Loucy (cell line): ENCODE measurements around the gene ACAP1.

Experiments
- H2AFZ ChIP-seq: fragments of 200-600 bp; sonication (generic); 2 replicates; pipeline ENCODE4 v1.6.0; 2016; ENCODE audit warnings: antibody characterized with exemption, mild to moderate bottlenecking, low read length, moderate library complexity
- H3F3A ChIP-seq: fragments of 200-600 bp; 2 replicates; pipeline ENCODE4 v1.6.0; 2016; ENCODE audit warnings: antibody characterized with exemption, low read depth, mild to moderate bottlenecking
- H3K27me3 ChIP-seq: fragments of 200-600 bp; sonication (generic); 2 replicates; pipeline ENCODE4 v1.6.1; 2014; ENCODE audit warnings: low read length, mild to moderate bottlenecking; ENCODE audit not compliant: insufficient read depth, poor library complexity, severe bottlenecking
- H3K36me3 ChIP-seq: fragments of 200-600 bp; sonication (generic); 2 replicates; pipeline ENCODE4 v1.6.1; 2016; ENCODE audit warnings: low read length; ENCODE audit not compliant: insufficient read depth
- H3K4me1 ChIP-seq: fragments of 200-600 bp; sonication (generic); 2 replicates; pipeline ENCODE4 v1.5.1; 2014; ENCODE audit warnings: low read length, mild to moderate bottlenecking; ENCODE audit not compliant: insufficient read depth, poor library complexity, severe bottlenecking
- H3K4me2 ChIP-seq: fragments of 200-600 bp; sonication (generic); 2 replicates; pipeline ENCODE4 v1.6.0; 2014; ENCODE audit warnings: antibody characterized with exemption, low read length, low read depth, mild to moderate bottlenecking; ENCODE audit not compliant: poor library complexity, severe bottlenecking
- H3K4me3 ChIP-seq: fragments of 200-600 bp; sonication (generic); 2 replicates; pipeline ENCODE4 v1.5.1; 2014; ENCODE audit warnings: low read length, mild to moderate bottlenecking, mixed read lengths; ENCODE audit not compliant: poor library complexity, severe bottlenecking
- H3K79me2 ChIP-seq: fragments of 200-600 bp; sonication (generic); 2 replicates; pipeline ENCODE4 v1.6.1; 2014; ENCODE audit warnings: low read length; ENCODE audit not compliant: insufficient read depth
- H3K9ac ChIP-seq: fragments of 200-600 bp; sonication (generic); 2 replicates; pipeline ENCODE4 v1.6.0; 2014; ENCODE audit warnings: mild to moderate bottlenecking, low read depth, low read length, moderate library complexity; ENCODE audit not compliant: poor library complexity, severe bottlenecking
- H3K9me2 ChIP-seq: fragments of 200-600 bp; sonication (generic); replicated peaks from 2 replicates; pipeline ENCODE4 v1.6.1; 2016; ENCODE audit warnings: low read depth, low read length, mixed read lengths
- H3K9me3 ChIP-seq: fragments of 200-600 bp; sonication (generic); 2 replicates; pipeline ENCODE4 v1.6.1; 2014; ENCODE audit warnings: mild to moderate bottlenecking, antibody characterized with exemption, low read length, low read depth; ENCODE audit not compliant: insufficient read depth
- H4K20me1 ChIP-seq: fragments of 200-600 bp; sonication (generic); 2 replicates; pipeline ENCODE4 v1.6.0; 2014; ENCODE audit warnings: antibody characterized with exemption, low read length, mild to moderate bottlenecking; ENCODE audit not compliant: insufficient read depth, poor library complexity, severe bottlenecking
- CTCF ChIP-seq: fragments of 200-600 bp; sonication (generic); conservative IDR thresholded peaks from 2 replicates; pipeline ENCODE4 v1.5.1; 2014; ENCODE audit warnings: mild to moderate bottlenecking, antibody characterized with exemption, low read length
- EZH2phosphoT487 ChIP-seq: fragments of 200-600 bp; IDR thresholded peaks from 2 replicates; pipeline ENCODE4 v1.6.1; 2018; ENCODE audit warnings: antibody characterized with exemption, mild to moderate bottlenecking, moderate library complexity, borderline replicate concordance

ACAP1 gene

GRCh38 chr17:7370853-7371252 lies 34.5 kb downstream of the ACAP1 start:
- Histone ChIP-seq H3F3A (no peaks in the 10 kb centered on the region), H3K4me2 (no peak overlapping the region), H2AFZ (no peak overlapping the region), H3K79me2 (no peaks in the 10 kb centered on the region), H3K9me3 (no peaks in the 10 kb centered on the region), H3K36me3 (no peaks in the 10 kb centered on the region), H4K20me1 (no peaks in the 10 kb centered on the region), H3K27me3 (no peaks in the 10 kb centered on the region), H3K9ac (no peak overlapping the region), H3K9me2 (no peaks in the 10 kb centered on the region), H3K4me3 (no peak overlapping the region), H3K4me1 (no peaks in the 10 kb centered on the region)
- TF ChIP-seq CTCF: no peak
- no peak for TF ChIP-seq EZH2phosphoT487

GRCh38 chr17:7374353-7374752 lies 38.0 kb downstream of the ACAP1 start:
- Histone ChIP-seq H3K27me3 (no peaks in the 10 kb centered on the region), H3K36me3 (no peaks in the 10 kb centered on the region), H3K79me2 (no peaks in the 10 kb centered on the region), H4K20me1 (no peaks in the 10 kb centered on the region), H3K4me2 (no peak overlapping the region), H3F3A (no peaks in the 10 kb centered on the region), H3K4me3 (no peak overlapping the region), H3K9ac (no peak overlapping the region), H3K9me3 (no peaks in the 10 kb centered on the region), H3K4me1 (no peaks in the 10 kb centered on the region), H3K9me2 (no peaks in the 10 kb centered on the region), H2AFZ (no peak overlapping the region)
- TF ChIP-seq EZH2phosphoT487: no peak
- TF ChIP-seq CTCF: no peak

- Histone ChIP-seq H3K9me2 (no peaks in the 10 kb centered on the region), H3K9me3 (no peaks in the 10 kb centered on the region), H3K27me3 (no peaks in the 10 kb centered on the region), H3K4me1 (no peaks in the 10 kb centered on the region), H3K79me2 (no peaks in the 10 kb centered on the region), H3K4me3 (no peak overlapping the region), H3F3A (no peaks in the 10 kb centered on the region), H3K36me3 (no peaks in the 10 kb centered on the region), H4K20me1 (no peaks in the 10 kb centered on the region), H3K9ac (no peak overlapping the region), H2AFZ (no peak overlapping the region), H3K4me2 (no peak overlapping the region)
- no peak for TF ChIP-seq CTCF
- TF ChIP-seq EZH2phosphoT487: no peak
These were observed 42.8 kb downstream of the ACAP1 start for GRCh38 chr17:7379134-7379533.
